ENCODE data around the gene KCND2.
"Not testable (repeated sequence)": the region's sequence is repeated elsewhere in the genome, so short reads cannot be mapped to it uniquely, and the experiment has no call there.

Gene KCND2

GRCh38 chr7:120272701-120273475, at the start of gene KCND2:
KCND2 (plus strand) TSS chr7:120273175.
- Mint-ChIP-seq H3K27ac (no peak within 1 kb of the TSS), H3K9me3 (no peaks in the 10 kb centered on the region), H3K4me1 (peaks cover 6% of the 10 kb centered on the region), H3K4me3 (no peak within 1 kb of the TSS), H3K36me3 (no peaks in the 10 kb centered on the region), H3K27me3 (peaks cover 27% of the 10 kb centered on the region)

GRCh38 chr7:120226188-120226587, 46.8 kb upstream of the KCND2 start:
- Mint-ChIP-seq H3K27ac (no peak overlapping the region), H3K36me3 (no peaks in the 10 kb centered on the region), H3K27me3 (no peaks in the 10 kb centered on the region), H3K4me1 (no peaks in the 10 kb centered on the region), H3K9me3 (no peaks in the 10 kb centered on the region), H3K4me3 (no peak overlapping the region)

- no peaks in the 10 kb centered on the region for H3K4me1 Mint-ChIP-seq
These were observed 45.7 kb upstream of the KCND2 start for GRCh38 chr7:120227255-120227654.

GRCh38 chr7:120229084-120229483, 43.9 kb upstream of the KCND2 start:
- Mint-ChIP-seq H3K4me3 (no peak overlapping the region), H3K27me3 (no peaks in the 10 kb centered on the region), H3K9me3 (no peaks in the 10 kb centered on the region), H3K27ac (no peak overlapping the region), H3K36me3 (no peaks in the 10 kb centered on the region), H3K4me1 (no peaks in the 10 kb centered on the region)

More at GRCh38 chr7:120227255-120227654, 45.7 kb upstream of the KCND2 start:
- Mint-ChIP-seq H3K36me3 (no peaks in the 10 kb centered on the region), H3K27me3 (no peaks in the 10 kb centered on the region), H3K9me3 (no peaks in the 10 kb centered on the region), H3K27ac (no peak overlapping the region), H3K4me3 (no peak overlapping the region)

- Mint-ChIP-seq H3K27ac (no peak overlapping the region), H3K4me3 (no peak overlapping the region), H3K4me1 (no peaks in the 10 kb centered on the region), H3K27me3 (no peaks in the 10 kb centered on the region), H3K36me3 (no peaks in the 10 kb centered on the region), H3K9me3 (peaks cover 5% of the 10 kb centered on the region)
These were observed 39.6 kb upstream of the KCND2 start for GRCh38 chr7:120233338-120233737.

- H3K36me3 Mint-ChIP-seq, H3K27me3 Mint-ChIP-seq, H3K4me3 Mint-ChIP-seq, H3K4me1 Mint-ChIP-seq, H3K27ac Mint-ChIP-seq, H3K9me3 Mint-ChIP-seq: not testable (repeated sequence)
These were observed 32.6 kb upstream of the KCND2 start for GRCh38 chr7:120240350-120240749.

GRCh38 chr7:120241973-120242372, 31.0 kb upstream of the KCND2 start:
- Mint-ChIP-seq H3K4me3 (no peak overlapping the region), H3K27ac (no peak overlapping the region), H3K36me3 (no peaks in the 10 kb centered on the region), H3K27me3 (no peaks in the 10 kb centered on the region), H3K9me3 (peaks cover 5% of the 10 kb centered on the region), H3K4me1 (no peaks in the 10 kb centered on the region)

- Mint-ChIP-seq H3K27ac (no peak overlapping the region), H3K27me3 (no peaks in the 10 kb centered on the region), H3K4me1 (no peaks in the 10 kb centered on the region), H3K9me3 (no peaks in the 10 kb centered on the region), H3K4me3 (no peak overlapping the region), H3K36me3 (no peaks in the 10 kb centered on the region)
These were observed 18.1 kb upstream of the KCND2 start for GRCh38 chr7:120254845-120255244.

GRCh38 chr7:120256344-120257070, 16.5 kb upstream of the KCND2 start:
- Mint-ChIP-seq H3K36me3 (no peaks in the 10 kb centered on the region), H3K4me1 (no peaks in the 10 kb centered on the region), H3K4me3 (no peak overlapping the region), H3K27ac (no peak overlapping the region), H3K27me3 (no peaks in the 10 kb centered on the region), H3K9me3 (no peaks in the 10 kb centered on the region)

- no peaks in the 10 kb centered on the region for H3K9me3 Mint-ChIP-seq
- no peak overlapping the region for H3K27ac Mint-ChIP-seq
- H3K36me3 Mint-ChIP-seq: no peaks in the 10 kb centered on the region
- no peak overlapping the region for H3K4me3 Mint-ChIP-seq
- no peaks in the 10 kb centered on the region for H3K4me1 Mint-ChIP-seq
- H3K27me3 Mint-ChIP-seq: no peaks in the 10 kb centered on the region
These were observed 13.6 kb upstream of the KCND2 start for GRCh38 chr7:120259386-120259785.

GRCh38 chr7:120260111-120260510, 12.9 kb upstream of the KCND2 start:
- H3K4me3 Mint-ChIP-seq: no peak overlapping the region
- no peaks in the 10 kb centered on the region for H3K36me3 Mint-ChIP-seq
- no peaks in the 10 kb centered on the region for H3K9me3 Mint-ChIP-seq
- no peaks in the 10 kb centered on the region for H3K4me1 Mint-ChIP-seq
- H3K27ac Mint-ChIP-seq: no peak overlapping the region
- H3K27me3 Mint-ChIP-seq: no peaks in the 10 kb centered on the region

GRCh38 chr7:120272261-120272660, 714 bp upstream of the KCND2 start:
- no peaks in the 10 kb centered on the region for H3K36me3 Mint-ChIP-seq
- no peak overlapping the region for H3K27ac Mint-ChIP-seq
- H3K4me3 Mint-ChIP-seq: no peak overlapping the region
- H3K4me1 Mint-ChIP-seq: peaks cover 6% of the 10 kb centered on the region
- H3K27me3 Mint-ChIP-seq: peaks cover 27% of the 10 kb centered on the region
- H3K9me3 Mint-ChIP-seq: no peaks in the 10 kb centered on the region

- Mint-ChIP-seq H3K27me3 (peaks cover 25% of the 10 kb centered on the region), H3K27ac (no peak overlapping the region), H3K9me3 (no peaks in the 10 kb centered on the region), H3K4me3 (no peak overlapping the region), H3K36me3 (no peaks in the 10 kb centered on the region), H3K4me1 (peaks cover 6% of the 10 kb centered on the region)
These were observed 551 bp downstream of the KCND2 start for GRCh38 chr7:120273476-120273975.

GRCh38 chr7:120274482-120274881, 1.5 kb downstream of the KCND2 start:
- Mint-ChIP-seq H3K9me3 (no peaks in the 10 kb centered on the region), H3K27ac (no peak overlapping the region)

GRCh38 chr7:120274899-120275298, 1.9 kb downstream of the KCND2 start:
- no peak overlapping the region for H3K27ac Mint-ChIP-seq
- no peaks in the 10 kb centered on the region for H3K9me3 Mint-ChIP-seq
- no peaks in the 10 kb centered on the region for H3K36me3 Mint-ChIP-seq
- peaks cover 6% of the 10 kb centered on the region for H3K4me1 Mint-ChIP-seq
- peaks cover 25% of the 10 kb centered on the region for H3K27me3 Mint-ChIP-seq
- H3K4me3 Mint-ChIP-seq: no peak overlapping the region

More at GRCh38 chr7:120274482-120274881, 1.5 kb downstream of the KCND2 start:
- peaks cover 25% of the 10 kb centered on the region for H3K27me3 Mint-ChIP-seq
- H3K4me3 Mint-ChIP-seq: no peak overlapping the region
- peaks cover 6% of the 10 kb centered on the region for H3K4me1 Mint-ChIP-seq
- no peaks in the 10 kb centered on the region for H3K36me3 Mint-ChIP-seq

- H3K27ac Mint-ChIP-seq: no peak overlapping the region
- H3K4me3 Mint-ChIP-seq: no peak overlapping the region
- H3K9me3 Mint-ChIP-seq: no peaks in the 10 kb centered on the region
- no peaks in the 10 kb centered on the region for H3K36me3 Mint-ChIP-seq
- peaks cover 6% of the 10 kb centered on the region for H3K4me1 Mint-ChIP-seq
- H3K27me3 Mint-ChIP-seq: peaks cover 21% of the 10 kb centered on the region
These were observed 3.7 kb downstream of the KCND2 start for GRCh38 chr7:120276720-120277119.
